Stomach (tissue), 4 donors: ENCODE measurements around the gene ATP11A.

ENCODE experiments used
- EP300 ChIP-seq: sonication (generic); formaldehyde crosslinking; IDR thresholded peaks from one replicate; pipeline ENCODE4 v1.6.1; 2017; ENCODE audit warnings: antibody characterized with exemption
- POLR2A ChIP-seq, 4 donors: fragments of 450-650 bp; IDR thresholded peaks; one replicate each; pipeline ENCODE4 v1.6.1; 2016; ENCODE audit warnings: antibody characterized with exemption in 4 of 4, control low read depth in 2 of 4, mild to moderate bottlenecking in 1 of 4, moderate library complexity in 1 of 4
- POLR2AphosphoS5 ChIP-seq, 3 donors: sonication (generic); formaldehyde crosslinking; IDR thresholded peaks; one replicate each; pipeline ENCODE4 v1.6.1; 2016; ENCODE audit warnings: antibody characterized with exemption in 3 of 3
- TF ChIP-seq, protein P1 (sequence below), 7 experiments: fragments of 450-650 bp in 4 of 7; fragments of 200-600 bp in 3 of 7; sonication (generic) in 3 of 7; IDR thresholded peaks; one replicate each; pipeline ENCODE4 v1.5.1; 2016 to 2019; ENCODE audit warnings: antibody characterized with exemption in 7 of 7, control low read depth in 2 of 7, mild to moderate bottlenecking in 1 of 7

- TF ChIP-seq POLR2A (IDR thresholded peaks at IDR 0.05) = no peak
- TF ChIP-seq, protein P1, sequence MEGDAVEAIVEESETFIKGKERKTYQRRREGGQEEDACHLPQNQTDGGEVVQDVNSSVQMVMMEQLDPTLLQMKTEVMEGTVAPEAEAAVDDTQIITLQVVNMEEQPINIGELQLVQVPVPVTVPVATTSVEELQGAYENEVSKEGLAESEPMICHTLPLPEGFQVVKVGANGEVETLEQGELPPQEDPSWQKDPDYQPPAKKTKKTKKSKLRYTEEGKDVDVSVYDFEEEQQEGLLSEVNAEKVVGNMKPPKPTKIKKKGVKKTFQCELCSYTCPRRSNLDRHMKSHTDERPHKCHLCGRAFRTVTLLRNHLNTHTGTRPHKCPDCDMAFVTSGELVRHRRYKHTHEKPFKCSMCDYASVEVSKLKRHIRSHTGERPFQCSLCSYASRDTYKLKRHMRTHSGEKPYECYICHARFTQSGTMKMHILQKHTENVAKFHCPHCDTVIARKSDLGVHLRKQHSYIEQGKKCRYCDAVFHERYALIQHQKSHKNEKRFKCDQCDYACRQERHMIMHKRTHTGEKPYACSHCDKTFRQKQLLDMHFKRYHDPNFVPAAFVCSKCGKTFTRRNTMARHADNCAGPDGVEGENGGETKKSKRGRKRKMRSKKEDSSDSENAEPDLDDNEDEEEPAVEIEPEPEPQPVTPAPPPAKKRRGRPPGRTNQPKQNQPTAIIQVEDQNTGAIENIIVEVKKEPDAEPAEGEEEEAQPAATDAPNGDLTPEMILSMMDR (IDR thresholded peaks at IDR 0.05) = no peak
- TF ChIP-seq POLR2AphosphoS5 (IDR thresholded peaks at IDR 0.05) = no peak
- no peak for TF ChIP-seq EP300
These were observed 208.9 kb downstream of the ATP11A start for GRCh38 chr13:112898621-112899280.
